NOMO-1 treated with dmso at 0.1 percent for 144 hours (cell line): ENCODE measurements around the gene TBRG4.

Experiments
- DNase-seq: peaks from one replicate; lab custom pipeline; 2025; ENCODE audit not compliant: unreplicated experiment; lab: John Stamatoyannopoulos, UW

TBRG4 gene

GRCh38 chr7:45092100-45092930, 19.2 kb downstream of the TBRG4 start:
- DNase-seq = no peak

DNA sequence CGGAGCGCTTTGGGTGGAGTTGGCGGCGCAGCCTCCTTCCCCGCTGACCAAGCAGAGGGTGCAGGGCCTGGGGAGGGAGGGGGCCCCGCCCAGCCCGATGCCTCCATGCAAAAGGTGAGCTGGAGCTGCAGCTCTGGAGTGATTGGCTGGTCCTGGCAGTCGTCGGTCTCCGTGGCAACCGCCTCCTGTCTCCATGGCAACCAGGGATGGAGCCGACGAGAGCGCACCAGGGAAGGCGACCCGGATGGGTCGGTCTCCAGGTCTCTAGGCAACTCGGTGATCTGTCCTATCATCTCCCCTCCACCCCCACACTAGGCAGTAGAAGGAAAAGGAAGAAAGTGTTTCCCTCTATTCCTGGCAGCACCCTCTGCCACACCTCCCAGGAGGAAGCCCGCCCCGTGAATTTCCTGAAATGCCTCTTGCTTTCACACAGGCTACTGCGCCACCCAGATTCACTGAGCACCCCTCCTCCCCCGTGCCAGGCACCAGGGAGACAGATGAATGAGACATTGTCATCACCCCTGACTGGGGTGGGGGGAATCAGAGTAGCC, 22.1 kb downstream of the TBRG4 start:
- no peak for DNase-seq

DNA sequence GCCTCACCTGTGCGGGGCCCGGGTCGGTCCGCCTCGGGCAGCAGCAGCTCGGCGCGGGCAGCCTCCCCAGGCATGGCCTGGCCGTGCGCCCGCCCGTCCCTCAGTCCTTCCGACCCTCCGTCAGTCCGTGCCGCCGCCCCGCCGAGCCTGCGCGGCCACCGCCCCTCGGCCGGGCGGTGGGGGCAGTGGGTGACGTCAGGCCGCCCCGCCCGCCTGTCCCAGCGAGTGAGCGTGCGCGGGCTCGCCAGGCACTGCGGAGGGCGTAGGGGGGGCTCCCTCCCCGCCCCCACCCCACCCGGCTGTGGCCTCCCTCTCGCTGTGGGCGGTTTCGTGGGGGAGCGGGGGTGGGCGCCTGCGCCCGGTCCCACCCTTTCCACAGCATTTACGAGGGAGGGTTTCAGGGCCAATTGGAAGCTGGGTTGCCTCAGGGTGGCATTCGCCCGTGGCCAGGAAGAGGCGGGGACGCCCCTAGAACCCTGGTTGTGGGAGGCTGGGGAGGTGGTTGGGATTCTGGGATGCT, 22.6 kb downstream of the TBRG4 start, which contains the start of gene NACAD:
TSS of gene NACAD (minus strand) at position 149 of the 520 bp plus-strand sequence. CDS start at position 74, 75 bp downstream.
- DNase-seq = no peak

DNA sequence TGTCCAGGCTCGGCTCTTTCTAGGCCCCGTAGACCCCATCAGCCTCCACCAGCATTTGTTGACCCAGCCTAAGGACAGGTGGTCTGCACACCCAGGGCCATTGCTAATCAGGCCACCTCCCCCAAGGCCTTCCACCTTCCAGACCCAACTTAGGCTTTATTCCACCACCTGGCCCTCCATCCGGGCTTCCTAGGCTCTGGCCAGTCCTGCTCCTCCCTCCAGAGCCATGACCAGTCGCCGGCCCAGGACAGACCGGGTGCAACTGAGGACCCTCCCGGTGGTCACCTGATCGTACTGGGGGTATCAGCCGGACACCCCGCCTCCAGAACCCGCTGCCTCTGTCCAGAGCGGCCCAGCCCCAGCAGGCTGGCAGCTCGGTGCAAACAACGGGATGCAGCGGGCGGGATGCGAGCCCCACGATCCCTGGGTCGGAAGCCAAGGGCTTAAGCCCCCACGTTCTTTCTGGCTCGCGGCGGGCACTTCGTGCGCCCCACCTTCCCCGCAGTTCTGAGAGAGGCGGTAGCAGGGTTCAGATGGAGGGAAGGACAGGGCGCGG, 23.3 kb downstream of the TBRG4 start:
- no peak for DNase-seq

DNA sequence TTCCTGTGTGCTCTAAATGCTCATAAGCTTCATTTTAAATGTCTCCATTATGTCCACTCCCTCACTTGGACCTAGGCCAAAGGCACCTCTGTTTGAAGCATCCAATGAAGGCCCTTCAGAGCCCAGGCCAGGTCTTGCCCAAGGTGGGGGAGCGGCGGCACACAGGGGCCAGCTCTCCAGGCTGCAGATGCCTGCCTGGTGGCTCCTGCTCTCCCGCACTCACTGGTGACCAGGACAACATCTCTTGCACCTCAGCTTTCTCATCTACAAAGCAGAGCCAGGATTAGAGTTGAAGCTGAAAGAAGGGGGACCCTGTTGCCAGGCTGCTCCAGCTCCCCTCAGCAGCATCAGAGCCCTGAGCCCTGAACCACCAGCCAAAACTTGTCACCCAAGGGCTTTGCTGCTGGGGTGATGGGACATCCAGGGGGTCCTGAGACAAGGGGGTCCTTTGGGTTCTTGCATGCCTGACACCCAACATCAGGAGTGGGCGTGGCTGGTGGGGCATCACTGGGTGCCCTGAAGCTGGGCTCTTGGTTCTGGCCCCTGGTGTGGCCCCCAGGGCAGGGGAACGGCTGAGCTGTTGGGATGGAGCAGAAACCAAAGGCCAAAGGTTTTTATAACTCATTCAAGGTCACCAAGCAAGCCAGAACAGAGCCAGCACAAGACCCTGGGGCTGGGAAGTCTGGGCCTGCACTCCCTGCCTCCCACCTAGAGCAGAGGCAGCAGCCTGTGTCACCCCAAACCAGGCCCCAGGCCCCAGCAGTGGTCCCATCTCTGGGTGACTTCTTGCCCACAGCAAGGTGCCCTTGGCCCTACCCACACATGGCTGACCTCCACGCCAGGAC, 24.0 kb downstream of the TBRG4 start:
- no peak for DNase-seq

DNA sequence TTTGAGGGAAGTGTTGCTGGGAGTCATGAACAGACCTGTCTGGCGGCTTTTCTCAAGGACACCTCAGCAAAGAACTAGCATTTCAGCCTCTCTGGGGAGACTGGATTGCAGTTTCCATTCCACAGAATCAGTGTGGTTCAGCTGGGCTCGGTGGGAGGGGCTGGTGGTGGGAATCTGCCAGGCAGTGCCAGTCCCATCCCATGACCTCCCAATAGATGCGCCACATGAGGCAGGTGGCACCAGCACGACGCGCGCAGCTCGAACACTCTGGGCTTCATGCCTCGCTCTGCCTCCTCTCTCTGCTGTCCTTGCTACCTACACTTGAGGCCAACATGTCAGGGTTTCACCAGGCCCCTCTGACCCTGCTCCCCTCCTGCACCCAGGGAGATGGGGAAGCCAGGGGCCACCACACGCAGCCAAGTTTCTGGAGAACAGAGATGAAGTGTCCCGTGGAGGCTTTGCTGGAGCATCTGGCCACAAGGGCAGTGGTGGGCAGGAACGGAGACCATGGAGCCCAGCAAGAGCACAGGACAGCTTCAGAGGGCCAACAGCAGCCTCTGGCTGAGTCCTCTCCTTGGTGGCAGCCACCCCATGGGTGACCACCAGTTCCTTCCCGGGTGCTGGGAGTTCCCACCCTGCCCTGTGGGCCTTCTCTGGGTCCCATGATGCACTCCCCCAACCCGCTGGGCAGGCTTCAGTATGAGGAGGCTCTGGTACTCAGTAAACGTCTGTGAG, 25.0 kb downstream of the TBRG4 start:
- DNase-seq = no peak

GRCh38 chr7:45085619-45086200, 25.8 kb downstream of the TBRG4 start:
- DNase-seq = no peak

- DNase-seq = no peak
These were observed 26.4 kb downstream of the TBRG4 start for GRCh38 chr7:45084901-45085618.

GRCh38 chr7:45084336-45084735, 27.2 kb downstream of the TBRG4 start:
- DNase-seq = no peak

GRCh38 chr7:45082831-45083331, 28.6 kb downstream of the TBRG4 start:
- no peak for DNase-seq

GRCh38 chr7:45082031-45082830, 29.3 kb downstream of the TBRG4 start:
- DNase-seq = no peak

DNA sequence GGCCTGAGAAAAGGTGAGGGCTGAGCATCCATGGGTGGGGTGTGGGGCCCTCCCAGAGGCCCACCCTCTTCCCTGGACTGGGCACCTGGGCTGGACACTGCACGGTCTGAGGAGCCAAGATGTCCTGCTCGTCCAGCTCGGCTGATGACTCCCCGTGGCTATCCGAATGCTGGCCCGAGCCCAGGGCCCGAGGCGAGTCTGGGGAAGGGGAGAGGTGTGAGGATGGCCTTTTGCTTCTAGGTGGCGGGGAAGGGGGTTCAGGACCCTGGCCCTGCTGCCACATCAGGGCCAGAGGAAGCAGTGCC, 29.9 kb downstream of the TBRG4 start:
- no peak for DNase-seq

GRCh38 chr7:45080958-45081669, 30.4 kb downstream of the TBRG4 start:
- no peak for DNase-seq

- no peak for DNase-seq
These were observed 31.1 kb downstream of the TBRG4 start for GRCh38 chr7:45080265-45080957.

DNA sequence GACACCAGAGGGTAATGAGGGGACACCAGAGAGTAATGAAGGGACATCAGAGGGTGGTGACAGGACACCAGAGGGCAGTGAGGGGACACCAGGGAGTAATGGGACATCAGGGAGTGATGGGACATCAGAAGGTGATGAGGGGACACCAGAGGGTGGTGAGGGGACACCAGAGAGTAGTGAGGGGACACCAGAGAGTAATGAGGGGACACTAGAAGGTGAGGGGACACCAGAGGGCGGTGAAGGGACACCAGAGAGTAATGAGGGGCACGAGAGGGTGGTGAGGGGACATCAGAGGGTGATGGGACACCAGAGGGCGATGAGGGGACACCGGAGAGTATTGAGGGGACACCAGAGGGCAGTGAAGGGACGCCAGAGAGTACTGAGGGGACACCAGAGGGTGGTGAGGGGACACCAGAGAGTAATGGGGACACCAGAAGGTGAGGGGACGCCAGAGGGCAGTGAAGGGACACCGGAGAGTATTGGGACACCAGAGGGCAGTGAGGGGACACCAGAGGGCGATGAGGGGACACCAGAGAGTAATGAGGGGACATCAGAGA, 33.3 kb downstream of the TBRG4 start:
- no peak for DNase-seq

- no peak for DNase-seq
These were observed 33.9 kb downstream of the TBRG4 start for GRCh38 chr7:45077579-45077978.

DNA sequence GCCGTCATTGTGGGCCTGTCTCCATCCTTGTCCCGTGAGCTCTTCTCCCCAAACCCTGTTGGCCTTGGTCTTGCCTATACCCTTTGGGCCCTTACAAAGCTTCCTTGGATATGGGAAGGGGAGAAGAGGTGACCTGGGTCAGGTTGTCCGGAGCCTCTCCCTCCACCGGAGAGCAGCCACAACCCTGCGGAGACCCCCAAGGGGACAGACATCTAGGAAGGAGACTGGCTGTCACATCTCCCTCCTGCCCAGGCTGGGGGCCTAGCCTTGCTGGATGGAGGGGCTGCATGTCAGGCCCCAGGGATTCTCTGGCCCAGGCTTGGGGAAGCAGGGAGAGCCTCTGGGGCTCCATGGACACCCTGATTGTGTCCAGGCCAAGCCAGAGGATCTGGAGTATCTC, 34.6 kb downstream of the TBRG4 start:
- no peak for DNase-seq
